Ovary (tissue), 9 donors: Measurements from ENCODE around the gene IFT88. TPM values are rescaled to one million over a fixed set of nuclear protein-coding genes. Genes with fewer than 3 reads are reported as not detected.

Experiments
- DNase-seq, 5 donors: peaks; one replicate each; pipeline ENCODE4 v3.0.0-alpha.2; 2019 to 2020
- H3K27ac ChIP-seq, 2 donors: fragments of 200-600 bp; one replicate each; pipeline versions ENCODE4 v1.5.1 to v1.8.0; 2019 to 2022
- H3K27me3 ChIP-seq: fragments of 200-600 bp; one replicate; pipeline ENCODE4 v1.8.0; 2022
- H3K36me3 ChIP-seq: fragments of 200-600 bp; sonication (generic); one replicate; pipeline ENCODE4 v1.5.1; 2019
- H3K4me1 ChIP-seq: one replicate; pipeline ENCODE4 v1.8.1; 2013; ENCODE audit warnings: mild to moderate bottlenecking, moderate library complexity; ENCODE audit not compliant: insufficient read depth
- H3K4me3 ChIP-seq: fragments of 200-600 bp; sonication (generic); one replicate; pipeline ENCODE4 v1.5.1; 2017
- H3K9me3 ChIP-seq, 2 donors: fragments of 200-600 bp in 1 of 2; sonication (generic) in 1 of 2; one replicate each; pipeline versions ENCODE4 v1.5.1 to v1.8.1; 2013 to 2019; ENCODE audit warnings: mild to moderate bottlenecking in 1 of 2, moderate library complexity in 1 of 2
- CTCF ChIP-seq, 3 donors: fragments of 450-650 bp in 2 of 3; fragments of 200-600 bp in 1 of 3; IDR thresholded peaks; one replicate each; pipeline versions ENCODE4 v1.5.1 to v1.8.0; 2016 to 2022; ENCODE audit warnings: antibody characterized with exemption in 3 of 3, mild to moderate bottlenecking in 1 of 3
- EP300 ChIP-seq: sonication (generic); formaldehyde crosslinking; IDR thresholded peaks from one replicate; pipeline ENCODE4 v1.6.1; 2017; ENCODE audit warnings: antibody characterized with exemption
- POLR2A ChIP-seq: fragments of 450-650 bp; IDR thresholded peaks from one replicate; pipeline ENCODE4 v1.6.1; 2017; ENCODE audit warnings: antibody characterized with exemption, mild to moderate bottlenecking, moderate library complexity
- WGBS, 3 donors: extraction: QIAGEN DNeasy Blood & Tissue Kit in 1 of 3; methylation state at CpG; one replicate each; pipeline versions ENCODE4 v1.1.5 to v1.1.7; 2013 to 2017; 5-methylcytosine and 5-hydroxymethylcytosine counted together
- intact Hi-C, 4 donors: fragments of 100-400 bp; cut with DNase I; formaldehyde crosslinking; loops; one replicate each; pipeline versions ENCODE4 v1.11.0 to v1.15.1; 2022 to 2023
- polyA plus RNA-seq, 2 donors: library from polyadenylated mRNA; stranded (reverse); fragments of 200-250 nt in 1 of 2; fragments of 350-450 nt in 1 of 2; fragmentation: Illumina TruSeq in 1 of 2; extraction: RNeasy Lipid Tissue Mini Kit (QIAGEN cat#74804) in 1 of 2; gene quantifications; one replicate each; pipeline ENCODE4 v1.2.3, GENCODE V29; 2013 to 2014
- total RNA-seq, 7 donors: library from RNA; depleted of rRNA in 2 of 7; stranded (reverse); fragments of >200 nt in 2 of 7; fragmentation: NEBNext Ultra II Directional in 3 of 7; extraction: Animal tissue kit (Norgen Biotek cat#: 25700) in 3 of 7; gene quantifications; one replicate each; pipeline versions ENCODE4 v1.1.0 to v1.2.4, GENCODE V29; 2016 to 2023
- donor health status: DM: no; HTN: no; CAD: no; lungs with moderate emphysema.
- donor health status: DM: no; HTN: no; CAD: no.
- donor health status: Bipolar disorder and iron deficiency.
- donor health status: DM: yes; HTN: yes; CAD: no.
- donor health status: DM: no; HTN: no; CAD: no.
- donor health status: DM: yes; HTN: yes; CAD: no.

Gene IFT88
- total and polyA plus RNA-seq, 9 donors: 12.1 to 30.6 (median 22.9) TPM

GRCh38 chr13:20715330-20715712 lies 148.4 kb downstream of the IFT88 start:
- no peak for DNase-seq
- Histone ChIP-seq H3K4me3 (no peak overlapping the region), H3K27ac (peak overlapping the region in 1 of 2 donors; percentile 65), H3K27me3 (no peaks in the 10 kb centered on the region), H3K4me1 (peaks cover 11% of the 10 kb centered on the region), H3K9me3 (no peaks in the 10 kb centered on the region), H3K36me3 (no peaks in the 10 kb centered on the region)
- intact Hi-C loops: loop anchor here in 2 of 4 donors (10.0 kb wide), 2 partner anchors 209 to 221 kb away; no protein-coding TSS in a partner anchor
- WGBS, 3 donors: 76 to 80% (median 78%) methylated on average over 6 of the region's 6 CpGs
- TF ChIP-seq EP300 (no peak), POLR2A (no peak), CTCF (IDR thresholded peaks at IDR 0.05) (no peak)

- DNase-seq: no peak
- TF ChIP-seq POLR2A (no peak), CTCF (IDR thresholded peaks at IDR 0.05) (no peak), EP300 (no peak)
- intact Hi-C loops: loop anchor here in 2 of 4 donors (10.0 kb wide), 2 partner anchors 208 to 222 kb away; no protein-coding TSS in a partner anchor
- no peaks in the 10 kb centered on the region for H3K36me3 ChIP-seq
- WGBS, 3 donors: 85 to 90% (median 89%) methylated on average over 15 of the region's 15 CpGs
- no peak overlapping the region for H3K4me3 ChIP-seq
- H3K4me1 ChIP-seq: peaks cover 14% of the 10 kb centered on the region
- no peak overlapping the region for H3K27ac ChIP-seq
- no peaks in the 10 kb centered on the region for H3K9me3 ChIP-seq
- no peaks in the 10 kb centered on the region for H3K27me3 ChIP-seq
These were observed 150.0 kb downstream of the IFT88 start for GRCh38 chr13:20716951-20717350.

- peaks cover 14% of the 10 kb centered on the region for H3K4me1 ChIP-seq
- H3K9me3 ChIP-seq: no peaks in the 10 kb centered on the region
- DNase-seq: no peak
- WGBS, 3 donors: 92 to 95% (median 94%) methylated on average over 44 of the region's 44 CpGs
- H3K27me3 ChIP-seq: no peaks in the 10 kb centered on the region
- no peak overlapping the region for H3K4me3 ChIP-seq
- intact Hi-C loops: loop anchor here in 2 of 4 donors (10.0 kb wide), 2 partner anchors 207 to 223 kb away; no protein-coding TSS in a partner anchor
- TF ChIP-seq EP300 (no peak), CTCF (IDR thresholded peaks at IDR 0.05) (no peak), POLR2A (no peak)
- no peaks in the 10 kb centered on the region for H3K36me3 ChIP-seq
- H3K27ac ChIP-seq: no peak overlapping the region
These were observed 150.9 kb downstream of the IFT88 start for GRCh38 chr13:20717581-20718542.

GRCh38 chr13:20718958-20719566 lies 152.1 kb downstream of the IFT88 start:
- DNase-seq: no peak
- H3K4me1 ChIP-seq: peaks cover 9% of the 10 kb centered on the region
- no peaks in the 10 kb centered on the region for H3K9me3 ChIP-seq
- H3K27me3 ChIP-seq: no peaks in the 10 kb centered on the region
- TF ChIP-seq CTCF (IDR thresholded peaks at IDR 0.05) (no peak), POLR2A (no peak), EP300 (no peak)
- H3K36me3 ChIP-seq: no peaks in the 10 kb centered on the region
- 89 to 96% (median 90%) methylated on average over 12 of the region's 12 CpGs for WGBS, 3 donors
- no peak overlapping the region for H3K27ac ChIP-seq
- intact Hi-C loops: loop anchor here in 2 of 4 donors (10.0 kb wide), 2 partner anchors 206 to 224 kb away; no protein-coding TSS in a partner anchor
- H3K4me3 ChIP-seq: no peak overlapping the region
